ENCODE measurements around the gene SAMD5. TPM values are rescaled to one million over a fixed set of nuclear protein-coding genes. Genes with fewer than 3 reads are reported as not detected.

Gene SAMD5
- total and polyA plus RNA-seq, 9 of the 15 experiments (the other 6 are each of a cell fraction or from before 2014, with no cell fraction given) = 0.15 to 0.91 (median 0.55) TPM

DNA sequence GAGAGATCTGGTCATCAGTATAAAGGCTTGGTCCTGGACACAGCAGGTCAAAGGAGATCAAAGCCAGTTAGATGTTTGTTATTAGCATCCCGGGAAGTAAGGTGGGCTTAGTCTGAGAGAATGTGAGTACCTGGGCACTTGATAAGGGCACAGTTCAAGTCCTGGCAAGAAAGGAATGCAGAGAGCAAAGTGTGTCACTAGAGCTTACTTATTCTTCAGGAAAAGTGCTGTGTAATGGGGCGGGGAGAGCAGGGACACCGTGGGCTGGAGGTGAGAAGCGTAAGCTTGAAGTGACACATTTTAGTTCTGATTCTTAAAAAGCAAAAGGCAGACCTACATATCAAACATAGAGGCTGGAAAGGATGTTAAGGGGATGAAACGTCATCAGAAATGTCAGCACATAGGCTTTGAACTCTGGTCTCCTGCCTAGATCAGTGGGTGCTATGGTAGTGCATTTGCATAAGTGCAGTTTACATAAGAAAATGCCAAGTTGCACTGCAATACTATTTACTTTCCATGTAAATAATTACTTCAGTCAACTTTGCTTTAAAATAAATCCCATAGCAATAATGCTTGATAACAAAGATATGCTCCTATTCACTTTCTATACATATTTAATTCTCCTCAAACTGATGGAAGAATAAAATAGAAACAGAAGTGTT, 2.6 kb downstream of the SAMD5 start:
- CTCF ChIA-PET (ENCODE audit: low intra/inter-chr PET ratio) = no interaction called here
- Histone ChIP-seq H3K4me1 (replicated peaks in 1 of 2; ENCODE audit: control insufficient read depth in 2 of 2, insufficient read depth in 2 of 2, low read length in 2 of 2) (peaks cover 18 to 29% of the 10 kb centered on the region in 2 experiments; a peak in 4 of 5 replicates), H3K9me3 (replicated peaks; ENCODE audit: control insufficient read depth, insufficient read depth, low read depth, low read length) (no peaks in the 10 kb centered on the region), H2AFZ (ENCODE audit: low read depth, low read length) (no peak overlapping the region; the same call in 1 of the 2 replicates), H3K4me2 (ENCODE audit: insufficient read depth, low read length) (no peak overlapping the region), H3K27me3 (ENCODE audit: control insufficient read depth in 2 of 2, insufficient read depth in 2 of 2, low read length in 2 of 2) (peaks cover 15 to 51% of the 10 kb centered on the region in 2 experiments), H3K79me2 (ENCODE audit: control insufficient read depth, insufficient read depth, low read length) (no peaks in the 10 kb centered on the region), H3K4me3 (no peak overlapping the region), H3K27ac (ENCODE audit: extremely low read depth, low read depth, low read length) (no peak overlapping the region), H3K36me3 (ENCODE audit: control insufficient read depth, insufficient read depth, low read length) (no peaks in the 10 kb centered on the region), H3K9ac (ENCODE audit: insufficient read depth in 1 of 2, low read depth in 2 of 2, low read length in 2 of 2) (no peak overlapping the region), H4K20me1 (replicated peaks; ENCODE audit: control insufficient read depth, insufficient read depth, low read length) (peaks cover 9% of the 10 kb centered on the region; the same call in 1 of the 2 replicates), H3K9me1 (ENCODE audit: control insufficient read depth, insufficient read depth, low read length) (no peaks in the 10 kb centered on the region)
- intact Hi-C loops (cut with micrococcal nuclease) (loop anchor here (2.0 kb wide), 1 partner anchor 140 kb away; no protein-coding TSS in a partner anchor), in situ Hi-C loops (cut with MboI) (no loop called here)
- 6% methylated on average over 5 of the region's 5 CpGs for WGBS (ENCODE audit: insufficient coverage, low coverage, missing lambda C conversion rate)
- peak; percentile 80 for FAIRE-seq
- TF ChIP-seq NFE2 (IDR thresholded peaks at IDR 0.05; ENCODE audit: low read depth) (peak; percentile 83), FOXK1 (CRISPR knock-in tag; IDR thresholded peaks at IDR 0.05; ENCODE audit: borderline replicate concordance) (no peak), MAFG (tag; conservative IDR thresholded peaks at IDR 0.05) (peak; percentile 66), C11orf30 (IDR thresholded peaks at IDR 0.05; ENCODE audit: low read depth) (peak; percentile 56; the same call in 1 of the 2 replicates), MAFF (IDR thresholded peaks at IDR 0.05; ENCODE audit: low read length) (peak; percentile 14; the same call in 1 of the 2 replicates), ZNF175 (CRISPR knock-in tag; IDR thresholded peaks at IDR 0.05; ENCODE audit: low read depth) (no peak), SREBF2 (CRISPR knock-in tag; IDR thresholded peaks at IDR 0.05) (no peak), ZNF316 (IDR thresholded peaks at IDR 0.05) (peak; percentile 58), MAFK (IDR thresholded peaks at IDR 0.05; ENCODE audit: low read length) (peak; percentile 26; the same call in 1 of the 2 replicates)
- TF ChIP-seq, protein P1, sequence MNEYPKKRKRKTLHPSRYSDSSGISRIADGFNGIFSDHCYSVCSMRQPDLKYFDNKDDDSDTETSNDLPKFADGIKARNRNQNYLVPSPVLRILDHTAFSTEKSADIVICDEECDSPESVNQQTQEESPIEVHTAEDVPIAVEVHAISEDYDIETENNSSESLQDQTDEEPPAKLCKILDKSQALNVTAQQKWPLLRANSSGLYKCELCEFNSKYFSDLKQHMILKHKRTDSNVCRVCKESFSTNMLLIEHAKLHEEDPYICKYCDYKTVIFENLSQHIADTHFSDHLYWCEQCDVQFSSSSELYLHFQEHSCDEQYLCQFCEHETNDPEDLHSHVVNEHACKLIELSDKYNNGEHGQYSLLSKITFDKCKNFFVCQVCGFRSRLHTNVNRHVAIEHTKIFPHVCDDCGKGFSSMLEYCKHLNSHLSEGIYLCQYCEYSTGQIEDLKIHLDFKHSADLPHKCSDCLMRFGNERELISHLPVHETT (CRISPR knock-in tag; conservative IDR thresholded peaks at IDR 0.05 in 1 of 2, IDR thresholded peaks at IDR 0.05 in 1 of 2) = no peak
- TF ChIP-seq, protein P2, sequence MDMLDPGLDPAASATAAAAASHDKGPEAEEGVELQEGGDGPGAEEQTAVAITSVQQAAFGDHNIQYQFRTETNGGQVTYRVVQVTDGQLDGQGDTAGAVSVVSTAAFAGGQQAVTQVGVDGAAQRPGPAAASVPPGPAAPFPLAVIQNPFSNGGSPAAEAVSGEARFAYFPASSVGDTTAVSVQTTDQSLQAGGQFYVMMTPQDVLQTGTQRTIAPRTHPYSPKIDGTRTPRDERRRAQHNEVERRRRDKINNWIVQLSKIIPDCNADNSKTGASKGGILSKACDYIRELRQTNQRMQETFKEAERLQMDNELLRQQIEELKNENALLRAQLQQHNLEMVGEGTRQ (CRISPR knock-in tag; IDR thresholded peaks at IDR 0.05) = no peak
- TF ChIP-seq, protein P3, sequence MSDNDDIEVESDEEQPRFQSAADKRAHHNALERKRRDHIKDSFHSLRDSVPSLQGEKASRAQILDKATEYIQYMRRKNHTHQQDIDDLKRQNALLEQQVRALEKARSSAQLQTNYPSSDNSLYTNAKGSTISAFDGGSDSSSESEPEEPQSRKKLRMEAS (CRISPR knock-in tag; IDR thresholded peaks at IDR 0.05) = no peak
- POLR2A ChIA-PET = interaction anchor here (0.7 kb wide), 1 partner anchor 13 kb away, joined by 3 read pairs; no protein-coding TSS in a partner anchor
- peak in 2 of 4 experiments; percentile 36 to 54 for DNase-seq (ENCODE audit: extremely low read depth in 1 of 4, low spot score in 3 of 4)
- no peak for ATAC-seq
- BruUV-seq (replicated peaks) = no TSS peak

All from K562 (cell line).